Skeletal muscle tissue (tissue), 4 donors: ENCODE measurements around the gene RAI1. TPM values are rescaled to one million over a fixed set of nuclear protein-coding genes. Genes with fewer than 3 reads are reported as not detected.

Source experiments
- H3K27ac ChIP-seq: one replicate; pipeline ENCODE4 v1.7.0; 2013; ENCODE audit warnings: mild to moderate bottlenecking, low read depth, low read length, inconsistent platforms
- H3K27me3 ChIP-seq, 3 donors: one replicate each; pipeline ENCODE4 v1.7.0; 2013; ENCODE audit warnings: low read length in 3 of 3; ENCODE audit not compliant: control insufficient read depth in 3 of 3, insufficient read depth in 3 of 3
- H3K36me3 ChIP-seq, 3 donors: one replicate each; pipeline ENCODE4 v1.7.0; 2013; ENCODE audit warnings: low read length in 3 of 3; ENCODE audit not compliant: control insufficient read depth in 3 of 3, insufficient read depth in 3 of 3
- H3K4me1 ChIP-seq, 3 donors: one replicate each; pipeline ENCODE4 v1.7.0; 2013; ENCODE audit warnings: low read length in 3 of 3, mild to moderate bottlenecking in 3 of 3; ENCODE audit not compliant: control insufficient read depth in 3 of 3, insufficient read depth in 3 of 3
- H3K4me3 ChIP-seq, 3 donors: one replicate each; pipeline ENCODE4 v1.7.0; 2013; ENCODE audit warnings: low read length in 3 of 3
- H3K9ac ChIP-seq, 3 donors: one replicate each; pipeline ENCODE4 v1.7.0; 2013; ENCODE audit warnings: low read length in 3 of 3, mild to moderate bottlenecking in 3 of 3, moderate library complexity in 2 of 3, low read depth in 1 of 3
- H3K9me3 ChIP-seq, 3 donors: one replicate each; pipeline ENCODE4 v1.7.0; 2013; ENCODE audit warnings: low read length in 3 of 3; ENCODE audit not compliant: control insufficient read depth in 3 of 3
- total RNA-seq: library from RNA; depleted of rRNA; stranded (reverse); fragments of >200 nt; gene quantifications from one replicate; pipeline ENCODE4 v1.2.3, GENCODE V29; 2014
- donor health status: Osteomylitis.

The RAI1 gene
- total RNA-seq, 1 donor from 2014 or later, result 3.1 TPM

DNA sequence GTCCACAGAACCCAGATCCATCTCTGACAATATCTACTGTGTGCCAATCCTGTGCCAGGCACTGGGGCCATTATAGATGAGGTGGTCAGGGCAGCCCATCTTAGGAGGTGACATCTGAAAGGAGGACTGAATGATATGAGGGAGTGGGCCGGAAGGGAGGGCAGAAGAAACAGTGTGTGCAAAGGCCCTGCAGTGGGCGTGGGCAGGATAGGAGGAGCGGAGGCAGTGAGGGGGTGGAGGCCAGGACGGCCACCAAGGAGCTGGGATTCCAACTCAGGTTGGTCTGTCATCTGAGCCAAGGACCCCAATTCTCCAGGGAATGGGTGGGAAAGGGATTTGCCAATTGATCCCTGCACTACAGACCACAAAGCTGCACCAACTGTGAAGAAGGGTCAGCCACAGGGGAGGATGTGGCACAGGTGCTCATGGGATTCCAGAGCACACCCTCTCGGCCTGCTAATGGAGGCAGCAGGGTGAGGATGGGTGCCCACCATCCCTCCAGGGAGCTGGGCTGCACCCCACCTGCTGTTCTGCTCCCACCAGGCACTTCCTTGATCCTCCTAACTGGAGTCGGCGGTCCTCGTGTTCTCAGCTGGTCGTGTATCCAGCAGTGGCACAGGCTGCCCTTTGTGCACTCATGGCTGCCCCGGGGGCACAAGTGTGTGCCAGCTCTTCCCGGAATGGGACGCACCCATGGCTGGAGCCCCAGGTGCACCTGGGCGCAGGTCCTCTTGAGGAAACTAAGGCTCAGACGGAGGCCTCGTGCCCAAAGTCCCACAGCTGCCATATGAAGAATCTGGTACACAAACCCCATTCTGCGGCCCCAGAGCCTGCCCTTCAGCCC is 145.9 kb downstream of the RAI1 start:
- H3K36me3 ChIP-seq, result peaks cover 0 to 9% (median 0%) of the 10 kb centered on the region in 3 donors
- H3K9me3 ChIP-seq, result no peaks in the 10 kb centered on the region
- H3K27ac ChIP-seq, result peak overlapping the region; percentile 100
- no peaks in the 10 kb centered on the region for H3K27me3 ChIP-seq
- H3K9ac ChIP-seq, result peak overlapping the region in 2 of 3 donors; percentile 3 to 50
- H3K4me1 ChIP-seq, result peaks cover 89 to 93% (median 93%) of the 10 kb centered on the region in 3 donors
- H3K4me3 ChIP-seq, result no peak overlapping the region

DNA sequence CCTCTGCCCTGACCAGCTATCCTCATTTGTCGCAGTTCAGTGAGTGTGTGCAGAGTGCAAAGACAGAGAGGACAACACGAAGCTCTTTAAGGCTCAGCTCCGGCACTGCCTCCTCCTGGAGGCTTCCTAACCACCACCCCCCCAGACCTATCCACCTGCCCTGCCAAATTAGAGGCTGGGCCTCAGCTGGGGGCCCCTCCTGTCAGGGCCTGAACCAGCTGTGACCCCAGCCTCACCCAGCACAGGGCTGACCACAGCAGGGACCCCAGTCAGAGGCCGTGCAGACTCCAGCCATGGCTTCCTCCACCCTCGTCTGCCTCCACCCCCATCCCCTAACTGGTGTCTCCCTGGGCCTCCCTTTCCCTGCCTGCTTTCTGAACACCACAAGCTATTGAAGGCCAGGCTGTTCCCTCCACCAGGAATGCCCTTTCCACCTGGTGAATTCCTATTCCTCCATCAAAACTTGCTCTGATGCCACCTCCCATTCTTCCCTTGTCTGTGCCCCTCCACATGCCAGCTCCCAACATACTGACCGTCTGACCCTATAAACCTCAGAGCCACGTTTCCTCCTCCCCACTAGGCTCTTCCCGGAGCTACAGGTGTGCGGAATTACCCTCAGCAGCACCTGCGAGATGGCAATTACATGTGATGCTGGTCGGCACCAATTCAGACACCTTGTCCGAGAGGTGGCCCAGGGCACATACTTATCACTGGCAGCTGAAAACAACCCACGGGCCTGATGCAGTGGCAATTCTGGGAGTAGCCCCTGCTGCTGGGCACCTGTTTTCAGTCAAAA is 146.8 kb downstream of the RAI1 start:
- Histone ChIP-seq H3K27me3 (no peaks in the 10 kb centered on the region), H3K9me3 (no peaks in the 10 kb centered on the region), H3K9ac (peak overlapping the region in 1 of 3 donors; percentile 45), H3K36me3 (peaks cover 0 to 12% (median 0%) of the 10 kb centered on the region in 3 donors), H3K4me3 (no peak overlapping the region), H3K4me1 (peaks cover 84 to 87% (median 87%) of the 10 kb centered on the region in 3 donors), H3K27ac (peak overlapping the region; percentile 100)

DNA sequence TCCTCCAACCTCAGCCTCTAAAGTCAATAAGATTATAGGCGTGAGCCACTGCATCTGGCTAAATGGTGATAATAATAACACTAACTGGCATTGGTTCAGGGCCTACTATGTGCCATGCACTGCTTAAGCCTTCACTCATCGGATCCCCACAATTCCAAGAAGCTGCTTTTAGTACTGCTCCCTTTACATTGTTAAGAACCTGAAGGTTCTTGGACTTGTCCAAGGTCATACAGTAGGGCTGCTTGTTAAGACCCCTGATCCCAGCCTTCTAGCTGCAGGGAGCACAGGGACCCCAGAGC is 149.0 kb downstream of the RAI1 start:
- no peaks in the 10 kb centered on the region for H3K9me3 ChIP-seq

GRCh38 chr17:17830740-17831207 is 149.5 kb downstream of the RAI1 start:
- Histone ChIP-seq H3K36me3 (peaks cover 0 to 12% (median 0%) of the 10 kb centered on the region in 3 donors), H3K4me1 (peaks cover 78 to 86% (median 79%) of the 10 kb centered on the region in 3 donors), H3K9me3 (no peaks in the 10 kb centered on the region), H3K27ac (peak overlapping the region; percentile 82), H3K27me3 (no peaks in the 10 kb centered on the region), H3K9ac (peak overlapping the region; percentile 45 to 74 (median 69)), H3K4me3 (no peak overlapping the region)

More for the DNA sequence above, 149.0 kb downstream of the RAI1 start:
- H3K36me3 ChIP-seq, result peaks cover 0 to 12% (median 0%) of the 10 kb centered on the region in 3 donors
- H3K4me1 ChIP-seq, result peaks cover 77 to 85% (median 79%) of the 10 kb centered on the region in 3 donors
- H3K27ac ChIP-seq, result peak overlapping the region; percentile 82
- H3K27me3 ChIP-seq, result no peaks in the 10 kb centered on the region
- H3K4me3 ChIP-seq, result no peak overlapping the region
- peak overlapping the region; percentile 45 to 74 (median 69) for H3K9ac ChIP-seq

DNA sequence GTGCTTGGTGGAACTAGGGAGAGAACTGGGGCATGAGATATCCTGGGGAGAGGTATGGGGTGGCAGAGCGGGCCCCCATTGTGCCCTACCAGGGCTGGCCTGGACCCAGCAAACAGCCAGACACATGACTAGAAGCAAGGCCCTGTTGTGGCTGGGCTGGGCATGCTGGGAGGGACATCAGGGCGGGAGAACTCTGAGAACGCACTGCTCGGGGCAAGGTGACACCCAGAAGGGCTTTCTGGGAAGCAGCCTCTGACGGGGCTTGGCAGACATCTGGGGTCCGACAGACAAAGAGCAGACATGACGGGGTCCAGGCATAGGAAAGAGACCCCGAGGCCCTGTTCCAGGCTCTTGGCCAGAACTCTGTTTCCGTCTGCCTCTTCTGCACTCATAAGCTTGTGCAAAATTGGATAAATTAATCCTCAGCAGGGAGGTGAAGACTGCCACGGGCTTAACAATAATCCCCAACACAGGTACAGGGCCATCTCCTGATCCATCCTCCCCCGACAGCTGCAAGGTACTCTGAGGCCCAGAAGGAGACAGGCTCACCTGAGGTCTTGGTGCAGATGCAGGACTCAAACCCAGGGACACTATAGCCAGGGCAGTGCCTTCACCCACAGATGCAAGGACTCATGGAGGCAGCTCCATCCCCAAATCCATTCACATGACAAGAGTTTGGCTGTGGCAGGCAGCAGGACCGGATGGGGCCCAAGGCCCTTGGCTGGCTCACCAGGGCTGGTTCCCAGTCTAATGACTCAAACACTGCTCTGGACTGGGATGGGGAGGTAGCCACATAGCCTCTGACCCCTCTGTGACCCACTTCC is 150.2 kb downstream of the RAI1 start:
- no peaks in the 10 kb centered on the region for H3K27me3 ChIP-seq
- H3K9ac ChIP-seq, result peak overlapping the region; percentile 24 to 74 (median 69)
- no peaks in the 10 kb centered on the region for H3K9me3 ChIP-seq
- H3K36me3 ChIP-seq, result peaks cover 0 to 12% (median 0%) of the 10 kb centered on the region in 3 donors
- H3K27ac ChIP-seq, result peak overlapping the region; percentile 82
- peaks cover 73 to 82% (median 75%) of the 10 kb centered on the region in 3 donors for H3K4me1 ChIP-seq
- peak overlapping the region in 1 of 3 donors; percentile 1 for H3K4me3 ChIP-seq

GRCh38 chr17:17832032-17832363 is 150.7 kb downstream of the RAI1 start:
- H3K4me3 ChIP-seq, result no peak overlapping the region
- peaks cover 0 to 12% (median 0%) of the 10 kb centered on the region in 3 donors for H3K36me3 ChIP-seq
- H3K27ac ChIP-seq, result no peak overlapping the region
- H3K4me1 ChIP-seq, result peaks cover 69 to 77% (median 69%) of the 10 kb centered on the region in 3 donors
- peak overlapping the region; percentile 24 to 69 (median 50) for H3K9ac ChIP-seq
- H3K9me3 ChIP-seq, result no peaks in the 10 kb centered on the region
- H3K27me3 ChIP-seq, result no peaks in the 10 kb centered on the region

GRCh38 chr17:17833658-17834357 is 152.6 kb downstream of the RAI1 start:
- H3K27ac ChIP-seq, result peak overlapping the region; percentile 100
- peak overlapping the region in 2 of 3 donors; percentile 38 to 40 for H3K9ac ChIP-seq
- H3K4me1 ChIP-seq, result peaks cover 69 to 77% (median 69%) of the 10 kb centered on the region in 3 donors
- H3K27me3 ChIP-seq, result no peaks in the 10 kb centered on the region
- H3K4me3 ChIP-seq, result peak overlapping the region in 1 of 3 donors; percentile 10
- no peaks in the 10 kb centered on the region for H3K9me3 ChIP-seq
- H3K36me3 ChIP-seq, result peaks cover 0 to 12% (median 0%) of the 10 kb centered on the region in 3 donors

DNA sequence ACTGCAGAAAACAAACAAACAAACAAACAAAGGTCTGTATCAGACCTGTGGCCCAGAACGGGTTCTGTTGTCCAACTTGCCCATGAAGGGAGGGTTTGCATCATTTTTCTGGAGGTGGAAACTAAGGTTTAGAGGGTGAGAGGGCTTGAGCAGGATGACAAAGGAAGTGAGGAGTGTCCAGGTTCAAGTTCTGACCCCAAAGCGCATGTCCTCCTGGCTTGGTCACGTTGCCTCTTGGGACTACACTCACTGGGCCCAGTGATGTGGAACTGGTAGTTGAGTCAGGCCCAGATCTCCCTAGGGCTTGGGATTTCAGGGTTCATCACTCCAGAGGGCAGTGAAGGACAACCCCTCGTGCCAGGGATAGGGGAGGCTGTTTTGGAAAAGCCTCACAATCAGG is 153.7 kb downstream of the RAI1 start:
- no peaks in the 10 kb centered on the region for H3K27me3 ChIP-seq
- H3K4me1 ChIP-seq, result peaks cover 71 to 79% (median 72%) of the 10 kb centered on the region in 3 donors
- H3K27ac ChIP-seq, result peak overlapping the region; percentile 100
- peaks cover 0 to 12% (median 0%) of the 10 kb centered on the region in 3 donors for H3K36me3 ChIP-seq
- H3K4me3 ChIP-seq, result peak overlapping the region; percentile 66 to 93 (median 91)
- H3K9me3 ChIP-seq, result no peaks in the 10 kb centered on the region
- H3K9ac ChIP-seq, result peak overlapping the region; percentile 98 to 100 (median 100)
